HG02943 (cell line): Measurements from ENCODE around the gene KRT1.

Source experiments
- ATAC-seq: cut with Tn5 transposase; IDR thresholded peaks from one replicate; pipeline ENCODE4 v1.9.1; 2021; ENCODE audit warnings: mild to moderate bottlenecking, low read depth, moderate library complexity; ENCODE audit not compliant: unreplicated experiment

Gene KRT1

GRCh38 chr12:52643233-52644077 is 36.8 kb downstream of the KRT1 start:
- no peak for ATAC-seq

GRCh38 chr12:52641468-52641867 is 38.7 kb downstream of the KRT1 start:
- no peak for ATAC-seq

- ATAC-seq, result no peak
These were observed 42.9 kb downstream of the KRT1 start for GRCh38 chr12:52637299-52637698.

- no peak for ATAC-seq
These were observed 43.5 kb downstream of the KRT1 start for GRCh38 chr12:52636592-52637258.

- no peak for ATAC-seq
These were observed 44.0 kb downstream of the KRT1 start for GRCh38 chr12:52636189-52636588.

GRCh38 chr12:52634266-52635056 is 45.7 kb downstream of the KRT1 start:
- no peak for ATAC-seq

GRCh38 chr12:52633383-52633782 is 46.8 kb downstream of the KRT1 start:
- no peak for ATAC-seq

GRCh38 chr12:52632656-52633055 is 47.6 kb downstream of the KRT1 start:
- no peak for ATAC-seq

- ATAC-seq, result no peak
These were observed 48.3 kb downstream of the KRT1 start for GRCh38 chr12:52631676-52632459.

- ATAC-seq, result no peak
These were observed 48.9 kb downstream of the KRT1 start for GRCh38 chr12:52631264-52631663.

GRCh38 chr12:52630599-52631200 is 49.5 kb downstream of the KRT1 start:
- no peak for ATAC-seq

GRCh38 chr12:52630008-52630500 is 50.2 kb downstream of the KRT1 start:
- no peak for ATAC-seq

GRCh38 chr12:52629281-52630007 is 50.8 kb downstream of the KRT1 start:
- no peak for ATAC-seq

GRCh38 chr12:52628841-52629240 is 51.4 kb downstream of the KRT1 start:
- ATAC-seq, result no peak

GRCh38 chr12:52628111-52628507 is 52.1 kb downstream of the KRT1 start:
- no peak for ATAC-seq

- no peak for ATAC-seq
These were observed 52.7 kb downstream of the KRT1 start for GRCh38 chr12:52627395-52628110.
